ENCODE results near the gene COL6A3.

- TF ChIP-seq CTCF (IDR thresholded peaks at IDR 0.05): no peak
- TF ChIP-seq POLR2AphosphoS5 (IDR thresholded peaks at IDR 0.05): no peak
- no peak for TF ChIP-seq POLR2A (IDR thresholded peaks at IDR 0.05)
Measured at GRCh38 chr2:237393523-237393922, 20.4 kb downstream of the COL6A3 start.

All from sigmoid colon (tissue), 4 donors.